ENCODE measurements around the gene UNC13D.
A peak's percentile ranks its signal among the peaks of the same experiment; 100 is the strongest.
"Not testable (repeated sequence)": the region's sequence is repeated elsewhere in the genome, so short reads cannot be mapped to it uniquely, and the experiment has no call there.

Gene UNC13D

DNA sequence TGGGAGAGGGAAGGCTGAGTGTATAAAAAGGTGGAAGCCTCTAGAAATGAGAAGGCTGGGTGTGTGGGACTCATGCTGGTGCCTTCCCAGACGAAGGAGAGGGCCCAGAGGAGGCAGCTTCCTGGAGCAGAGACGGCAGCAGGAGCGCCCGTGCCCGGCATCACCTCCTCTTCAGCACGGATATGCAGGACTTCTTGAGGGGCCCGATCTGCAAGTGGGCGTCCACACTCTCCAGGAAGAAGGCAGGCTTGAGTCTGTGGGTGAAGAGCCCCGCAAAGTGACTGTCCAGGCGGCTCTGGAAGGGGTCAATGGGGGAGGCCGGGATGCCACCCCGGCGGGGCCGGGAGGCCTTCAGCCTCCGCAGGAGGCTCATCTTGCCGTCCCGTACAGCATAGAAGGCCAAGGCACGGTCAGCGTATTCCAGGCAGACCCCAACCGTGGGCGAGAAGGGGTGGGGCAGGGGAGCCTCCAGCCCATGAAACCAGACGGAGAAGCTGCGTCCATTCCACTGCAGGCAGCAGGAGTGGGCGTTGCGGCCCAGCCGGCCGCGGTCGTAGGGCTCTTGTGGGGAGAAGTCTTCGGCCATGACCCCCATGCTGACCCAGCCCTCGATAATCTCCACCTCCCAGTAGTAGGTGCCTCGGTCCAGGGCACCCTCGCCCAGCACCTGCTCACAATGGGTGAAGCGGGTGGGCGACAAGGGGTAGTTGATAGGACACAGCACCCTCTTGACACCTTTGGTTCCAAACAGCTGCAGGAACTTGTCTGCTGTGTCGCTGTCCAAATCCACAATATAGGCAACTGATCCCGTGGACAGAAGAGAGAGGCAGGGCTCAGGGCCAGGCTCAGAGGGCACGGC lies 30.3 kb upstream of the UNC13D start:
- DNase-seq (ENCODE audit: low spot score): no peak

DNA sequence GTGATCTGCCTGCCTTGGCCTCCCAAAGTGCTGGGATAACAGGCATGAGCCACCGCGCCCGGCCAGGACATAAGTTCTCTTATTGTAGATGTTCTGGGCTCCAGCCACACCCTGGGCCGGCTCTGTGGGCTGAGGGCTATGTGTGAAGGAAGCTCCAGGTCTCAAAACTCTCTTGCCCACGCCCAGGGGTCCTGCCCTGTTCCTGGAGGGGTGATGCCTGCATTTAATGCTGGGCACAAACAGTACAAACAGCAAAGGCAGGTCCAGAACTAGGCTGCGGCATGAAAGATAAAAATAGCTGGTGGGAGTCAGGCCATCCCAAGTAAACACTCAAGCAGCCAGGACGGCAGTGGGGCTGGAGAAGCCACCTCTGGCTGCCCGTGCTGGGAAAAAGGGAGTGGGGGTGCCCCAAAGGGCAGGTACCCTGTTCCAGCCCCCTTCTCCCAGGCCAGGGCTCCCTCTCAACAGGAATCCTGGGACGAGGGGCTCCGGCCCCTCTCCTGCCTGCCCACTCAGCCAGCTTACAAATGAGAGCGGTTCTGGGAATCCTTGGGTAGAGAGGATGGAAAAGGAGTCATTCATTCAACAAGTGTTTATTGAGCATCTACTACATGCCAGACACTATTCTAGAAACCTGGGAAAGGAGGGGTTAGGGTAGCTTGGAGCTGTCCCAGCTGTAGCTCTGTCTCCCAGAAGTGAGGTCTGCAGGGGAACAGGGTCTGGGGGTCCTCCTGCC lies 29.6 kb upstream of the UNC13D start:
- no peak for DNase-seq (ENCODE audit: low spot score)

DNA sequence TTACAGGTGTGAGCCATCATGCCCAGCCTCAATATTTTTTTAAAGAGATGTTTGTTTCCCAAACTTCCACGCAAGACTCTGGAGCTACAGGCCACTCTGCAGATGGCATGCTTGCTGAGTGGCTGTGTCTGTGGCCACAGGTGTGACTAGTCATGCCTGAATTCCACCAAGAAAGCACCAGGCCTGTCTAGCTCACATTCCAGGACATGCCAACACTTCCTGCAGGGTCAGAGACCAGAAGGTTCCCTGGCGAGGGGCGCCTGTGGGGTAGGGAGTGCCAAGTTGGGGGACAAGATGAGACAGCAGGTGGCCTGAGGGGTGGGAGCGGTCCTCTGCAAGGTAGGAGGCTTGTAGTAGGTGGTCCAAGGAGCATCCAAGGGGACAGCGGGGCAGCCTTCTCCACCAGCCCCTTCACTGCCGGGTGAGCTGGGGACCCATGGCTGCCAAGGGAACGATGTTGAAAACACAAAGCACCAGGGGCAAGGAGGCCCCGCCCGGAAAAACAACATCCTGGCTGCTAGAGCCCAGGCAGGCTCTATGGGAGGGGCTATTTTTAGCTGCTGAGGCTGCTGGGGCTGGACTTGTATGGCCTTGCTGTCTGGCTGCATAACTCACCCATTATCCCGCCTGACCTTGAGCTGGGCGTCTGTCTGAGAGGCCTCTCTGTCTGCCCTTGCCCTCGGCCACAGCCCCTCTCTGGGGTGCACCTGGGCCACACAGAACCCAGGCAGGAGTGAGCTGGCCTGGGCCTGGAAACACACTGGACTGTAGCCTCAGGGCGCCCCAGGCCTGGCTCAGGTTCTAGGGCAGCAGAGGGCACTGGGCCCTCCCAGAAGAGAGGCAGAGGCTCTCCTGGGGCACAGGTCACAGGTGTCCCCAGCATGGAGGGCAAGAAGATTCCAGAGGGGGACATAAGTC lies 28.5 kb upstream of the UNC13D start:
- peak; percentile 73 for DNase-seq (ENCODE audit: low spot score)

DNA sequence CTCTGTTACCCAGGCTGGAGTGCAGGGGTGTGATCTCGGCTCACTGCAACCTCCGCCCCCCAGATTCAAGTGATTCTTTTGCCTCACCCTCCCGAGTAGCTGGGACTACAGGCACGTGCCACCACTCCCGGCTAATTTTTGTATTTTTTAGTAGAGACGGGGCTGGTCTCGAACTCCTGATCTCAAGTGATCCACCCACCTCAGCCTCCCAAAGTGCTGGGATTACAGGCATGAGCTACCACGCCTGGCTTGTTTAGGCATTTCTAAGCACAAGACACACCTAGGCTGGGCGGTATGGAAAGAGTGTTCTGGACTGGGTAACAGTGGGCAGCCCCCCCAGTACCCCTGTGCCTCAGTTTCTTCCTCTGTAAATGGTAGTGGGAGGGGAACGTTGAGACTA lies 26.0 kb upstream of the UNC13D start:
- not testable (repeated sequence) for DNase-seq (ENCODE audit: low spot score)

DNA sequence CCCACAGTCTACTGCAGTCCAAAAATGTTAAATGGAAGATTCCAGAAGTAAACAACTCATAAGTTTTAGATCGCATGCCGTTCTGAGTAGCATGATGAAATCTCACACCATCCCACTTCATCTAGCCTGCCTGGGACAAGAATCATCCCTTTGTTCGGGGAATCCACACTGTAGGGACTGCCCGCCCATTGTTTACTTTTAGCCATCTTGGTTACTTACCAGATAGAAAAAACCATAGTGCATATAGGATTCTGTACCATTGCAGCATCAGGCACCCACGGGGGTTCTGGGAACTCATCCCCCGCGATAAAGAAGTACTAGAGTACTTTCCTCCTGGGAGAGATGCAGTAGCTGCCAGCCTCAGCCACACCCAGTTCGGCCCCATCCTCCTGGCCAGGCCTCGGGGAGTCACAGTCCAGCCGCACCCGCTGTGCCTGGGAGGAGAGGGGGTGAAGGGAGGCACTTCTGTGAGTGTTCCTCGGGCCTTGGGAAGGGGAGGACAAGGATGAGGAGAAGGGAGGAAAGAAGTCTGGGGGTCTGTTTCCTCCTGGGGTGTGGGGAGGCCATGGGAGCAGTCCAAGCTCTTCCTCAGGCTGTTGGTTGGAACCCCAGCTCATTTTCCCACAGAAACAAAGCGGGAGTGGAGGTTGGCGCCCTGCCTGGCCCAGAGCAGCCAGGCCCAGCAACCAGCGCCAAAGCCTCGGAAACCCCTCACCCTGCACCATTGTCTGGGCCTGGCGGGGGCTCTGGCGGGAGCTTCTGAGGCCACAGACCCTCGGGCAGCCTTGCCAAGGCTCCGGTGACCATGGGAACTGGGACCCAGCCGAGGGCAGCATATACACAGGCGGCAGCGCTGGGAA lies 25.3 kb upstream of the UNC13D start:
- DNase-seq (ENCODE audit: low spot score): peak; percentile 94

DNA sequence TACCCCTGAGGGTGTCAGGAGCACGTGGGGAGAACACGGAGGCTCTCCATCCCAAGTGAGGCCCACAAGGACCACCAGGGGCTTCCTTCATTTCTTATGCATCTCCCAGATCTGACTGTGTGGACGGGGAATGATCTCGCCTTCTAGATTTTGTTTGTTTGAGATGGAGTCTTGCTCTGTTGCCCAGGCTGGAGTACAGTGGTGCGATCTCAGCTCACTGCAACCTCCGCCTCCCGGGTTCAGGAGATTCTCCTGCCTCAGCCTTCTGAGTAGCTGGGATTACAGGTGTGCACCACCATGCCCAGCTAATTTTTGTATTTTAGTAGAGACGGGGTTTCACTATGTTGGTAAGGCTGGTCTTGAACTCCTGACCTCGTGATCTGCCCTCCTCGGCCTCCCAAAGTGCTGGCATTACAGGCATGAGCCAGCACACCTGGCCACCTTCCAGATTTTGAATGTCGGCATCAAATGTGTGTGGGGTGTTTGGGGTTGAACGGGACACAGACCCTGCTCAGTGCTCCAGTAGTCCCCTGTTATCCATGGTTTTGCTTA lies 24.6 kb upstream of the UNC13D start:
- DNase-seq (ENCODE audit: low spot score): not testable (repeated sequence)

DNA sequence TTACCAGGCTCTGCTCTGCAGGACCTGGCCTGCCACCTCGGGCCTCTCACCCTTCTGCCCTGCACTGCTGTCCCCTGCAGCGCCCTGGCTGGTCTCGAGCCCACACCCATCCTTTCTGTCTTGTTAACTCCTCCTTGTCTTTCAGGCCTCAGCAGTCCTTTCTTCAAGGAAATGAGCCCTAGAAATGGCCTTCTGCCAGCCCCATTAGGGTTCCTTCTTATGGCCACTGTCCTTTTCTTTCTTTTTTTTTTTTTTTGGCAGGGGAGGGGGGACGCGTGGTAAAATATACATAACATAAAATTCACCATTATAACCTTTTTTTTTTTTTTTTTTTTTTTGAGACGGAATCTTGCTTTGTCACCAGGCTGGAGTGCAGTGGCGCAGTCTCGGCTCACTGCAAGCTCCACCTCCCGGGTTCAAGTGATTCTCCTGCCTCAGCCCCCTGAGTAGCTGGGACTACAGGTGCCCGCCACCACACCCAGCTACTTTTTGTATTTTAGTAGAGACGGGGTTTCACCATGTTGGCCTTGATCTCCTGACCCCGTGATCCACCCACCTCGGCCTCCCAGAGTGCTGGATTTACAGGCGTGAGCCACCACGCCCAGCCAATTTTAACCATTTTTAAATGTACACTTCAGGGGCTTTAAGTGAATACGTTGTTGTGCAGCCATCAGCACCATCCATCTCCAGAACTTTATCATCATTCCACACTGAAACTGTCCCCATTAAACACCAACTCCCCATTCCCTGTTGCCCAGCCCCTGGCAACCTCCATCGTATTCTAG lies 21.4 kb upstream of the UNC13D start:
- DNase-seq (ENCODE audit: low spot score): not testable (repeated sequence)

DNA sequence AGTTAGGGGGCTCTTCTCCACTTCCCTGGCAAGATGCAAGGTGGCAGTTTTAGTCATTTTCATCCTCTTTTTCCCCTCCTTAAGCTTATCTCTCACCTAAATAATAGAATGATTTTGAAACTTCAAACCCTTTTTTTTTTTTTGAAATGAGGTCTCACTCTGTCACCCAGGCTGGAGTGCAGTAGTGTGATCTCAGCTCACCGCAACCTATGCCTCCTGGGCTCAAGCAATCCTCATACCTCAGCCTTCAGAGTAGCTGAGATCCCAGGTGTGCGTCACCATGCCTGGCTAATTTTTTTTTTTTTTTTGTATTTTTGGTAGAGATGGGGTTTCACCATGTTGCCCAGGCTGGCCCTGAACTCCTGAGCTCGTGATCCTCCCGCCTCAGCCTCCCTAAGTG lies 20.7 kb upstream of the UNC13D start:
- DNase-seq (ENCODE audit: low spot score): not testable (repeated sequence)

DNA sequence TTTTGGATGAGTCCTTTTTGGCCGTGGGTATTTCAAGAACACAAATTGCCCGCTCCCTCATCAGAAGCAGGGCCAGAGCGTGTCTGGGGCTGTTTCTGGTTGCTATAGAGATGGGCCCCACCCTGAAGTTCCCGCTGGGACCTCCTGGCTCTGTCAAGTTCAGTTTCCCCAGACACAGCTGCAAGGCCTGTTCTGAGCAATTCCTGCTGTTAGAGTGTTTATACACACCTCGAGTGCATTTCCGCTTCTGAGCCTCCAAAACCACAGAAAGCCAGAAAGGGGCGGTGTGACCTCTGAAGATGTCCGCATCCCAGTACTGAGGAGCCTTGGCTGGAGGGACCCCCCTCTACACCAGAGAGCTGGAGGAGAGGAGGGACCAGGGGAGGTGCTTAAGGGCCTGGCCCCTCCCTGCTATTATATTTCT lies 20.3 kb upstream of the UNC13D start:
- DNase-seq (ENCODE audit: low spot score): no peak

DNA sequence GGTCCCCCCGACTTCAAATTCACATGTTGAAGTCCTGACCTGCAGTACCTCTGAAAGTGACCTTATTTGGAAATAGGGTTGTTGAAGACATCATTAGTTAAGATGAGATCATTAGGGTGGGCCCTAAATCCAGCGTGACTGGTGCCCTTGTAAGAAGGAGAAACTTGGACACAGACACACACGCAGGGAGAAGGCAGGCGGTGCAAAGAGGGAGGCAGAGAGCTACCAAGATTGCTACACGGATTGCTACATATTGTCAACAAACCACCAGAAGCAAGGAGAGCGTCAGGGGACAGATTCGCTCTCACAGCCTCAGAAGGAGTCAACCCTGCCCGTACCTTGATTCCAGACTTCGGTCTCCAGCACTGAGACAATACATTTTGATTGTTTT lies 17.7 kb upstream of the UNC13D start:
- no peak for DNase-seq (ENCODE audit: low spot score)

DNA sequence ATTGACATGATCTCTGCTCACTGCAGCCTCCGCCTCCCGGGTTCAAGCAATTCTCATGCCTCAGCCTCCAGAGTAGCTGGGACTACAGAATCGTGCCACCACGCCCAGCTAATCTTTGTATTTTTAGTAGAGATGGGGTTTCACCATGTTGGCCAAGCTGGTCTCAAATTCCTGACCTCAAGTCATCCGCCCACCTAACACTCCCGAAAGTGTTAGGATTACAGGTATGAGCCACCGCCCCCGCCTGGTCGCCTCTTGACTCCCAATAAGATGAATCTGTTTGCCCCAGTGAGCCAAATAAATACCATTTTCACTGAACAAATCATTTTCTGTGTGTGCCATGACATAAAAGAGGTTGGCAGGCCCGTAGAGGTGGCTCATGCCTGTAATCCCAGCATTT lies 15.2 kb upstream of the UNC13D start:
- DNase-seq (ENCODE audit: low spot score): not testable (repeated sequence)

DNA sequence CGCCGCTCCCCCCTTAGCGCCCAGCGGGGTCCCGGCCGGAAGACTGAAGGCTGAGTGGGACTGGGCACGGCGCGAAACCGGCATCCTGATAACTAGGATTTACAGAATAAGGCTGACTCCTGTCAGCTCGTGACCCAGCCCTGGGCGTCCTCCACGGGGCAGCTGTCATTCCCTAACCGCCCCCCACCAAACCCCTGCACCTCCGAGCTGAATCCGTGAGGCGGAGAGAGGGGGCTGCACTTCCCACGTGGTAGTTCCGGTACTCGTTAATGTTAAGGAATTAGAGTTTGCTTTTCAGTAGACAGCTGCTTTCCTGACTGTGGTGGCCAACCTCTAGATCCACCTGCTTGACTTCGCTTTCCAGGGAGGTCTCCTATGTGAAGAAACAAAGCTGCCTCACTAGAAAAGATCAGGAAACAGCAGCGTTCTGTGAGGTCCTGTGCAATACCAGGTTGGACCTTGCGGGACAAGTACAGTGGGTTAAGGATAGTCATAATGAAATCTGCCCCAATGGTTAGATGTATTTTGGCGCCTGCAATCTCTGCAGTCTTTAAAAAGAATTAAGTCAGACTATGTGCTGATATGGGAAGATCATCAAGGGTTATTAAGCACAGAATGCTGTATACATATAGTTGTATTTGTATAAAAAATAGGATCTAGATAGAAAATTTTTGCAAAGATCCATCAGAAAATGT lies 12.0 kb upstream of the UNC13D start:
- DNase-seq (ENCODE audit: low spot score): peak; percentile 39

DNA sequence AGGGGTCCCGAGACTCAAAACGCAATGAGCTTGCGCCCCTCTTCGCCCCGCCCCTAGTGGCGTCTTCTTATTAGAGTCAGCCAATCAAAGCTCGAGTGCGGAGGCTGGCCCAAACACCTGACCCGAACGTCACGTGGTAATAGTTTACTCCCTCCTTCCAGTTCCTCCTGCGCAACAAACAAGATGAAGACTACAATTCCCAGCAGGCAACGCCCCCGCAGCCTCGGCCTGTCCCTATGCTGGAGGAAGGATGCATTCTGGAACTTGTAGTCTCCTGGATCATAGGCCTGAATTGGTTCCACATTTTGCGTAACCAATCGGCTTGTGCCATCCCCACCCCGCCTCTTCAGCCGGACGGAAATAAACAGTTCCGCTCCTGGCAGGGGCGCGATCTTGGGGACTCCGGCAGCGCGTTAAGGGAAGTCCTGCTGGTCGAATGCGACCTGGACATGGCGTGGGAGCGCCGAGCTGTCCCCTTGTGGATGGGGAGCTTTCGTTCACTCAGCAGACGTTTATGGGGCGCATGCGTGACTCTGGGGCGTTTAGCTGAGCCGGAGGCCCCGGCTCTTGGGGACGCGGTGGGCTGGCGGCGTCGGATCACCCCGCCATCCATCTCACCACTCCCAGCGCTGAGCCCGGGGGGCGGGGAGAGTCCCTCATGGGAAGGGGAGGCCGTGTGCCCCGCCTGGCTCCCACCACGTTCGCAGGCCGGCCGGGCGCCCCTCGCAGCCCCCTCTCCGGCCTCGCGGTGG lies 11.3 kb upstream of the UNC13D start, which contains the start of gene WBP2:
Gene WBP2, minus strand, starts transcription at position 26 of the 752 bp plus-strand sequence. CDS start 38 bp downstream, outside the sequence.
- DNase-seq (ENCODE audit: low spot score): peak; percentile 100

DNA sequence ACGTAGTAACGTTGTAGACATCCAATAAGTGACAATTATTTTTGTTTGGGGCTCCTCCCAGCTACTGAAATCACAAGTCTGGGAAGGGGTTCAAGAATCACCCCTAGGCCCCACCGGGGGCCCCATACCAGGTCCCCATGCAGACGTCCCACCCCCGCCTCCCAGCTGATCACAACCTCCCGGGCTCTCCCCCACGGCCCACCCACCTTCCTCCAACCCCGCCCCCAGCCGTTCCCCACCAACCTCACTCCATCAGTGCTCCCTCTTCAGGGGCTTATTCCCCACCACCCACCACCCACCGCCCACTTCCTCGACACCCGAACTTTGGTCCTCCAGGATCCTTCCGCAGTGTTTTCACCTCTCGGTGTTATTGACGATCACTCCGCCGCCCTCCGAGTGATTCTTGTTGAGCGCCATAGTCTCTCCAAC lies 10.7 kb upstream of the UNC13D start:
- DNase-seq (ENCODE audit: low spot score): no peak

DNA sequence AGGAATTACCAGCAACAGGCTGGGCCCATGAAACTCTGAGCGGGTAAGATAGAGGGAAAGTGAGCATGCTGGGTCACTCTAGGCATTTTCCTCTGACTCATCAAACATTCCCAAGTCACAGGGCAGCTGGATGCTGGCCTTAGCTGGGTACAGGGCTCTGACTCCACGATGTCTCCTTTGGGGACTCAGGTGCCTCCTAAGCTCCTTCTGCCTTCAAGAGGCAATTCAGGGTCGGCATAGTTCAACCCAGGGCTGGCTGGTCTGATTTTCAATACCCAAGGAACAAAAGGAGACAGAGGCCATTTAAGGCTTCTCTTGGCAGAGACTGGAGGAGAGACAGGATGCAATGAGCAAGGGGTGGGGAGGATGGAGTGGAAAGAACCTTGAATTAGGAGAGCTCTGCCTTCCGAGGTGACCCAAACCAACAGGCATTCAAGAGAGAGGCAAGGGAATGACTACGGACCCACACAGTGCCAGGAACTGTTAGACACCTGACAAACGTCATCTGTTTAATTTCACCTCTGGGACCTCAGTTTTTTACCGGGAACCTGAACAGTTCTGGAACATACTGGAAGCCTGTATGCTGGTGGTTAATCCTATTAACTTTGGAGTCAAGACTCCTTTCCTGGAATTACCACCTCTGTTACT lies 10.0 kb upstream of the UNC13D start:
- DNase-seq (ENCODE audit: low spot score): peak; percentile 70

DNA sequence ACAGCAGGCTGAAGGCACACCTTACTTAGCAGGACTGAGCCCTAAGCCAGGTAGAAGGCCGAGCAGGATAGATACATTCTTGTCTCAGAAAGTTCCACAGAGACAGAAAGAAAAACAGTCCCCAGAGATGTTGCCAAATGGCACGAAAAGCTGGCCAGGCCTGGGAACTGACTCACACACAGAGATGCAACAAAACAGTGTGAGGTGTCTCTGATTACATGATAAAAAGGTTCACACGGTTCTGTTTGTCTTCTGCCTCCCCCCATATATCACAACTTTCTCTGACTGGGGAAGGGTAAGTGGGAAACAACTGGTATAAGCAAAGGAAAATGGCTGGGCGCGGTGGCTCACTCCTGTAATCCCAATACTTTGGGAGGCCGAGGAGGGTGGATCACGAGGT lies 9.2 kb upstream of the UNC13D start:
- no peak for DNase-seq (ENCODE audit: low spot score)

DNA sequence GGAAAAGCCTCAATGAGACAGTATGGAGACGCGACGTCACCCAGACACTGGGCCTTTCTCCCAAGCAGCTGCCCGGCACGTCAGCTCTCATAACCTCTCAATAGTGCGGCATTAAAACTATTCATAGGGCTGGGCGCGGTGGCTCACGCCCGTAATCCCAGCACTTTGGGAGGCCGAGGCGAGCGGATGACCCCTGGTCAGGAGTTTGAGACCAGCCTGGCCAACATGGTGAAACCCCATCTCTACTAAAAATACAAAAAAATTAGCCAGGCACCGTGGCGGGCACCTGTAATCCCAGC lies 7.4 kb upstream of the UNC13D start:
- not testable (repeated sequence) for DNase-seq (ENCODE audit: low spot score)
